K562 (cell line): ENCODE results near the gene MPV17L2. TPM values are rescaled to one million over a fixed set of nuclear protein-coding genes. Genes with fewer than 3 reads are reported as not detected.

Experiments used
- DDX20 ChIP-seq: fragments of 450-650 bp; IDR thresholded peaks from 2 replicates; pipeline ENCODE4 v1.6.1; 2016; ENCODE audit warnings: missing genetic modification characterization, low read depth, mild to moderate bottlenecking, missing compliant biosample characterization, moderate library complexity
- ESRRB ChIP-seq: fragments of 250-450 bp; sonication (Bioruptor Pico); IDR thresholded peaks from 2 replicates; pipeline ENCODE4 v1.5.0; 2020; ENCODE audit warnings: mild to moderate bottlenecking, moderate library complexity, borderline replicate concordance
- FOXJ3 ChIP-seq: sonication (generic); formaldehyde crosslinking; IDR thresholded peaks from 2 replicates; pipeline ENCODE4 v1.4.0; 2020; ENCODE audit warnings: mild to moderate bottlenecking, missing genetic modification reagents
- HNRNPH1 ChIP-seq: fragments of 200-400 bp; formaldehyde crosslinking; optimal IDR thresholded peaks from 2 replicates; pipeline ENCODE3; 2017; ENCODE audit warnings: low read depth, mild to moderate bottlenecking, low read length, moderate library complexity
- NFE2L1 ChIP-seq: fragments of 450-650 bp; IDR thresholded peaks from 2 replicates; pipeline ENCODE4 v1.6.1; 2016; ENCODE audit warnings: missing genetic modification characterization, low read depth, mild to moderate bottlenecking, missing compliant biosample characterization, moderate library complexity, borderline replicate concordance
- PHTF2 ChIP-seq: fragments of 250-450 bp; sonication (Bioruptor Pico); IDR thresholded peaks from 2 replicates; pipeline ENCODE4 v1.5.0; 2021; ENCODE audit warnings: mild to moderate bottlenecking
- POLR2G ChIP-seq: fragments of 200-400 bp; formaldehyde crosslinking; IDR thresholded peaks from 2 replicates; pipeline ENCODE4 v1.6.1; 2017; ENCODE audit warnings: low read depth, mild to moderate bottlenecking, antibody characterized with exemption, low read length, moderate library complexity
- THRAP3 ChIP-seq: fragments of 450-650 bp; IDR thresholded peaks from 2 replicates; pipeline ENCODE4 v1.6.1; 2016; ENCODE audit warnings: mild to moderate bottlenecking, inconsistent platforms, borderline replicate concordance
- ZFPM2 ChIP-seq: fragments of 250-450 bp; sonication (Bioruptor Pico); IDR thresholded peaks from 2 replicates; pipeline ENCODE4 v1.5.1; 2022; ENCODE audit warnings: mild to moderate bottlenecking
- ZNF140 ChIP-seq: fragments of 250-450 bp; sonication (Bioruptor Pico); IDR thresholded peaks from 2 replicates; pipeline ENCODE4 v1.8.0; 2021; ENCODE audit warnings: moderate library complexity, mild to moderate bottlenecking, inconsistent platforms
- polyA plus RNA-seq, 8 experiments: library from polyadenylated mRNA; depleted of rRNA in 4 of 8; stranded (reverse) in 5 of 8; unstranded in 3 of 8; fragments of >200 nt; fragmentation: Nextera tagmentation in 2 of 8; fragmentation: Illumina TruSeq in 1 of 8; extraction: Ambion mirVana in 2 of 8; extraction: Trizol in 1 of 8; gene quantifications; 2 replicates each; pipeline versions ENCODE4 v1.2.1 to v1.2.3, GENCODE V29; 2011 to 2014; ENCODE audit warnings: inconsistent platforms in 1 of 8, missing spikeins in 1 of 8
- total RNA-seq, 7 experiments: library from RNA; depleted of rRNA in 6 of 7; stranded (reverse); fragments of >200 nt in 6 of 7; fragmentation: Illumina TruSeq in 2 of 7; extraction: Trizol in 2 of 7; gene quantifications; 2 replicates each; pipeline versions ENCODE4 v1.2.1 to v1.2.3, GENCODE V29; 2011 to 2021; ENCODE audit warnings: low replicate concordance in 1 of 7
- TF ChIP-seq, protein P1 (sequence below): fragments of 450-650 bp; IDR thresholded peaks from 2 replicates; pipeline ENCODE4 v1.7.1; 2018; ENCODE audit warnings: mild to moderate bottlenecking, low read depth; ENCODE audit not compliant: partially characterized antibody
- TF ChIP-seq, protein P2 (sequence below): fragments of 250-450 bp; sonication (Bioruptor Pico); IDR thresholded peaks from 2 replicates; pipeline ENCODE4 v1.8.0; 2022; ENCODE audit warnings: inconsistent platforms, mild to moderate bottlenecking, moderate library complexity, borderline replicate concordance
- TF ChIP-seq, protein P3 (sequence below), 2 experiments: IDR thresholded peaks in 1 of 2; conservative IDR thresholded peaks in 1 of 2; 2 replicates each; pipeline ENCODE4 v1.6.1; 2016; ENCODE audit warnings: low read depth in 2 of 2, mild to moderate bottlenecking in 1 of 2, missing compliant biosample characterization in 1 of 2, missing genetic modification characterization in 1 of 2, moderate library complexity in 1 of 2
- TF ChIP-seq, protein P4 (sequence below): fragments of 250-450 bp; sonication (Bioruptor Pico); IDR thresholded peaks from 2 replicates; pipeline ENCODE4 v1.8.0; 2021; ENCODE audit warnings: moderate library complexity, mild to moderate bottlenecking, inconsistent platforms
- TF ChIP-seq, protein P5 (sequence below): conservative IDR thresholded peaks from 2 replicates; pipeline ENCODE4 v1.6.1; 2011; ENCODE audit warnings: low read depth, mild to moderate bottlenecking, low read length; ENCODE audit not compliant: control insufficient read depth
- TF ChIP-seq, protein P6 (sequence below): sonication (generic); formaldehyde crosslinking; IDR thresholded peaks from 2 replicates; pipeline ENCODE4 v1.4.0; 2020; ENCODE audit warnings: mild to moderate bottlenecking, missing genetic modification reagents

The MPV17L2 gene
- total and polyA plus RNA-seq, 9 of the 15 experiments (the other 6 are each of a cell fraction or from before 2014, with no cell fraction given) = 10.6 to 60.2 (median 28.5) TPM

DNA sequence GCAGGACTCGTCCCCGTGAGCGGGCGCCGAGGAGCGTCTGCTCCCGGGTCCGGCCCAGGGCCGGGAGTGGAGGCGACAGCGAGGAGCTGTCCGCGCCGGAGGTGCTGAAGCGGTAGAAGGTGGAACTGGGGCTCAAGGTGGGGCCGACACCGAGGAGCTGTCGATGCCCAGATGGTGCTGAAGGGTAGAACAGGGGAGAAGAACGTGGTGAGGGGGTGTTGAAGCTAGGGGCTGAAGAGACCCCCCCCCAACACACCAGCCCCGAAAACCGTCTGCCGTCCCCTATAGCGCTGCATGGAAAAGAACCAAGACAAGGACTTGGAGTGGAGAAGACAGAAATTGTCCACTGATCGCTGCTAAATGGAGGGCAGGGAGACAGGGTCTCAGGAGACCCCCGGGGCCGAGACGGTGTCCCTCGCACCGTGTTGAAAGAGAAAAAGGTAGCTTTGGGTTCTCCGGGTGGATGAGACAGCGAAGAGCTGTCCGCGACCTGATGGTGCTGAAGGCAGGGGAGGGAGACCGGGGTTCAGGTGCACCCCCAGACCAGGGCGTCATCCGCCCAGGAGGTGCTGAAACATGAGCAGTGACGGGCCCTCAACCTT lies 40.3 kb downstream of the MPV17L2 start (continued):
- TF ChIP-seq ZFPM2 (CRISPR knock-in tag) = no peak
- TF ChIP-seq ESRRB = no peak
- no peak for TF ChIP-seq DDX20
- TF ChIP-seq ZNF140 (CRISPR knock-in tag) = no peak
- no peak for TF ChIP-seq PHTF2 (CRISPR knock-in tag)
- no peak for TF ChIP-seq THRAP3
- no peak for TF ChIP-seq HNRNPH1
- TF ChIP-seq, protein P1, sequence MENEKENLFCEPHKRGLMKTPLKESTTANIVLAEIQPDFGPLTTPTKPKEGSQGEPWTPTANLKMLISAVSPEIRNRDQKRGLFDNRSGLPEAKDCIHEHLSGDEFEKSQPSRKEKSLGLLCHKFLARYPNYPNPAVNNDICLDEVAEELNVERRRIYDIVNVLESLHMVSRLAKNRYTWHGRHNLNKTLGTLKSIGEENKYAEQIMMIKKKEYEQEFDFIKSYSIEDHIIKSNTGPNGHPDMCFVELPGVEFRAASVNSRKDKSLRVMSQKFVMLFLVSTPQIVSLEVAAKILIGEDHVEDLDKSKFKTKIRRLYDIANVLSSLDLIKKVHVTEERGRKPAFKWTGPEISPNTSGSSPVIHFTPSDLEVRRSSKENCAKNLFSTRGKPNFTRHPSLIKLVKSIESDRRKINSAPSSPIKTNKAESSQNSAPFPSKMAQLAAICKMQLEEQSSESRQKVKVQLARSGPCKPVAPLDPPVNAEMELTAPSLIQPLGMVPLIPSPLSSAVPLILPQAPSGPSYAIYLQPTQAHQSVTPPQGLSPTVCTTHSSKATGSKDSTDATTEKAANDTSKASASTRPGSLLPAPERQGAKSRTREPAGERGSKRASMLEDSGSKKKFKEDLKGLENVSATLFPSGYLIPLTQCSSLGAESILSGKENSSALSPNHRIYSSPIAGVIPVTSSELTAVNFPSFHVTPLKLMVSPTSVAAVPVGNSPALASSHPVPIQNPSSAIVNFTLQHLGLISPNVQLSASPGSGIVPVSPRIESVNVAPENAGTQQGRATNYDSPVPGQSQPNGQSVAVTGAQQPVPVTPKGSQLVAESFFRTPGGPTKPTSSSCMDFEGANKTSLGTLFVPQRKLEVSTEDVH = no peak
- TF ChIP-seq FOXJ3 = no peak
- TF ChIP-seq POLR2G = no peak
- TF ChIP-seq, protein P2, sequence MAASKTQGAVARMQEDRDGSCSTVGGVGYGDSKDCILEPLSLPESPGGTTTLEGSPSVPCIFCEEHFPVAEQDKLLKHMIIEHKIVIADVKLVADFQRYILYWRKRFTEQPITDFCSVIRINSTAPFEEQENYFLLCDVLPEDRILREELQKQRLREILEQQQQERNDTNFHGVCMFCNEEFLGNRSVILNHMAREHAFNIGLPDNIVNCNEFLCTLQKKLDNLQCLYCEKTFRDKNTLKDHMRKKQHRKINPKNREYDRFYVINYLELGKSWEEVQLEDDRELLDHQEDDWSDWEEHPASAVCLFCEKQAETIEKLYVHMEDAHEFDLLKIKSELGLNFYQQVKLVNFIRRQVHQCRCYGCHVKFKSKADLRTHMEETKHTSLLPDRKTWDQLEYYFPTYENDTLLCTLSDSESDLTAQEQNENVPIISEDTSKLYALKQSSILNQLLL (CRISPR knock-in tag) = no peak
- no peak for TF ChIP-seq NFE2L1 (tag)
- TF ChIP-seq, protein P3, sequence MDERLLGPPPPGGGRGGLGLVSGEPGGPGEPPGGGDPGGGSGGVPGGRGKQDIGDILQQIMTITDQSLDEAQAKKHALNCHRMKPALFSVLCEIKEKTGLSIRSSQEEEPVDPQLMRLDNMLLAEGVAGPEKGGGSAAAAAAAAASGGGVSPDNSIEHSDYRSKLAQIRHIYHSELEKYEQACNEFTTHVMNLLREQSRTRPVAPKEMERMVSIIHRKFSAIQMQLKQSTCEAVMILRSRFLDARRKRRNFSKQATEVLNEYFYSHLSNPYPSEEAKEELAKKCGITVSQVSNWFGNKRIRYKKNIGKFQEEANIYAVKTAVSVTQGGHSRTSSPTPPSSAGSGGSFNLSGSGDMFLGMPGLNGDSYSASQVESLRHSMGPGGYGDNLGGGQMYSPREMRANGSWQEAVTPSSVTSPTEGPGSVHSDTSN (CRISPR knock-in tag; IDR thresholded peaks at IDR 0.05; ENCODE audit: low read depth) = peak; percentile 47; the same call in 1 of the 2 replicates
- TF ChIP-seq, protein P3 (tag; conservative IDR thresholded peaks at IDR 0.05; ENCODE audit: low read depth) = 0 out of 2 replicates have a peak, but pooled peaks have one; percentile 6
- TF ChIP-seq, protein P4, sequence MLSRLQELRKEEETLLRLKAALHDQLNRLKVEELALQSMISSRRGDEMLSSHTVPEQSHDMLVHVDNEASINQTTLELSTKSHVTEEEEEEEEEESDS (CRISPR knock-in tag) = no peak
- TF ChIP-seq, protein P5, sequence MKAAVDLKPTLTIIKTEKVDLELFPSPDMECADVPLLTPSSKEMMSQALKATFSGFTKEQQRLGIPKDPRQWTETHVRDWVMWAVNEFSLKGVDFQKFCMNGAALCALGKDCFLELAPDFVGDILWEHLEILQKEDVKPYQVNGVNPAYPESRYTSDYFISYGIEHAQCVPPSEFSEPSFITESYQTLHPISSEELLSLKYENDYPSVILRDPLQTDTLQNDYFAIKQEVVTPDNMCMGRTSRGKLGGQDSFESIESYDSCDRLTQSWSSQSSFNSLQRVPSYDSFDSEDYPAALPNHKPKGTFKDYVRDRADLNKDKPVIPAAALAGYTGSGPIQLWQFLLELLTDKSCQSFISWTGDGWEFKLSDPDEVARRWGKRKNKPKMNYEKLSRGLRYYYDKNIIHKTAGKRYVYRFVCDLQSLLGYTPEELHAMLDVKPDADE = peak; percentile 86
- TF ChIP-seq, protein P6, sequence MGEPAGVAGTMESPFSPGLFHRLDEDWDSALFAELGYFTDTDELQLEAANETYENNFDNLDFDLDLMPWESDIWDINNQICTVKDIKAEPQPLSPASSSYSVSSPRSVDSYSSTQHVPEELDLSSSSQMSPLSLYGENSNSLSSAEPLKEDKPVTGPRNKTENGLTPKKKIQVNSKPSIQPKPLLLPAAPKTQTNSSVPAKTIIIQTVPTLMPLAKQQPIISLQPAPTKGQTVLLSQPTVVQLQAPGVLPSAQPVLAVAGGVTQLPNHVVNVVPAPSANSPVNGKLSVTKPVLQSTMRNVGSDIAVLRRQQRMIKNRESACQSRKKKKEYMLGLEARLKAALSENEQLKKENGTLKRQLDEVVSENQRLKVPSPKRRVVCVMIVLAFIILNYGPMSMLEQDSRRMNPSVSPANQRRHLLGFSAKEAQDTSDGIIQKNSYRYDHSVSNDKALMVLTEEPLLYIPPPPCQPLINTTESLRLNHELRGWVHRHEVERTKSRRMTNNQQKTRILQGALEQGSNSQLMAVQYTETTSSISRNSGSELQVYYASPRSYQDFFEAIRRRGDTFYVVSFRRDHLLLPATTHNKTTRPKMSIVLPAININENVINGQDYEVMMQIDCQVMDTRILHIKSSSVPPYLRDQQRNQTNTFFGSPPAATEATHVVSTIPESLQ (CRISPR knock-in tag) = peak; percentile 95; the same call in 1 of the 2 replicates
